ENCODE measurements around the gene FAM200C. TPM values are rescaled to one million over a fixed set of nuclear protein-coding genes. Genes with fewer than 3 reads are reported as not detected.

Gene FAM200C
- total and polyA plus RNA-seq, 2 of the 8 experiments (the other 6 are each of a cell fraction or from before 2014, with no cell fraction given), result 2.6 to 7.3 TPM

GRCh38 chr5:160445751-160446150 lies 45.9 kb upstream of the FAM200C start (continued):
- TF ChIP-seq, protein P1, sequence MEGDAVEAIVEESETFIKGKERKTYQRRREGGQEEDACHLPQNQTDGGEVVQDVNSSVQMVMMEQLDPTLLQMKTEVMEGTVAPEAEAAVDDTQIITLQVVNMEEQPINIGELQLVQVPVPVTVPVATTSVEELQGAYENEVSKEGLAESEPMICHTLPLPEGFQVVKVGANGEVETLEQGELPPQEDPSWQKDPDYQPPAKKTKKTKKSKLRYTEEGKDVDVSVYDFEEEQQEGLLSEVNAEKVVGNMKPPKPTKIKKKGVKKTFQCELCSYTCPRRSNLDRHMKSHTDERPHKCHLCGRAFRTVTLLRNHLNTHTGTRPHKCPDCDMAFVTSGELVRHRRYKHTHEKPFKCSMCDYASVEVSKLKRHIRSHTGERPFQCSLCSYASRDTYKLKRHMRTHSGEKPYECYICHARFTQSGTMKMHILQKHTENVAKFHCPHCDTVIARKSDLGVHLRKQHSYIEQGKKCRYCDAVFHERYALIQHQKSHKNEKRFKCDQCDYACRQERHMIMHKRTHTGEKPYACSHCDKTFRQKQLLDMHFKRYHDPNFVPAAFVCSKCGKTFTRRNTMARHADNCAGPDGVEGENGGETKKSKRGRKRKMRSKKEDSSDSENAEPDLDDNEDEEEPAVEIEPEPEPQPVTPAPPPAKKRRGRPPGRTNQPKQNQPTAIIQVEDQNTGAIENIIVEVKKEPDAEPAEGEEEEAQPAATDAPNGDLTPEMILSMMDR (IDR thresholded peaks at IDR 0.05; ENCODE audit: control extremely low read depth in 1 of 3, insufficient read depth in 1 of 3, low read depth in 1 of 3, low read length in 3 of 3), result no peak
- no peak for TF ChIP-seq YY1 (IDR thresholded peaks at IDR 0.05; ENCODE audit: low read depth, low read length)
- no peak for TF ChIP-seq SP1 (IDR thresholded peaks at IDR 0.05; ENCODE audit: low read depth, low read length)
- TF ChIP-seq HDAC6 (IDR thresholded peaks at IDR 0.05; ENCODE audit: low read depth, low read length), result no peak
- no peak for TF ChIP-seq EGR1 (IDR thresholded peaks at IDR 0.05; ENCODE audit: borderline replicate concordance, low read depth, low read length)

All from H1 (cell line).